Measurements from ENCODE around the gene UPK3BL2.
"Not testable (repeated sequence)": the region's sequence is repeated elsewhere in the genome, so short reads cannot be mapped to it uniquely, and the experiment has no call there.

Gene UPK3BL2

GRCh38 chr7:102543596-102543995 is at the start of gene UPK3BL2:
TSS of gene UPK3BL2 (minus strand) at chr7:102543696. CDS start at chr7:102543636, 60 bp downstream.
- not testable (repeated sequence) for DNase-seq (ENCODE audit: low spot score)

GRCh38 chr7:102592477-102593019 is 49.1 kb upstream of the UPK3BL2 start:
- not testable (repeated sequence) for DNase-seq (ENCODE audit: low spot score)

GRCh38 chr7:102589857-102590256 is 46.4 kb upstream of the UPK3BL2 start:
- DNase-seq (ENCODE audit: low spot score) = not testable (repeated sequence)

- not testable (repeated sequence) for DNase-seq (ENCODE audit: low spot score)
Measured at GRCh38 chr7:102583495-102583894, 40.0 kb upstream of the UPK3BL2 start.

GRCh38 chr7:102581722-102582121 is 38.2 kb upstream of the UPK3BL2 start:
- not testable (repeated sequence) for DNase-seq (ENCODE audit: low spot score)

GRCh38 chr7:102578486-102578885 is 35.0 kb upstream of the UPK3BL2 start:
- not testable (repeated sequence) for DNase-seq (ENCODE audit: low spot score)

- DNase-seq (ENCODE audit: low spot score) = peak; percentile 1
Measured at GRCh38 chr7:102577315-102578240, 34.1 kb upstream of the UPK3BL2 start.

- DNase-seq (ENCODE audit: low spot score) = not testable (repeated sequence)
Measured at GRCh38 chr7:102576363-102576762, 32.9 kb upstream of the UPK3BL2 start.

GRCh38 chr7:102574607-102575006 is 31.1 kb upstream of the UPK3BL2 start:
- not testable (repeated sequence) for DNase-seq (ENCODE audit: low spot score)

GRCh38 chr7:102572261-102573239 is 29.1 kb upstream of the UPK3BL2 start, which contains the start of gene POLR2J3:
TSS of gene POLR2J3 (minus strand) at chr7:102572583. CDS start at chr7:102572521, 62 bp downstream.
- DNase-seq (ENCODE audit: low spot score) = peak; percentile 100

- DNase-seq (ENCODE audit: low spot score) = peak; percentile 25
Measured at GRCh38 chr7:102568620-102569019, 25.1 kb upstream of the UPK3BL2 start.

GRCh38 chr7:102550808-102551422 is 7.4 kb upstream of the UPK3BL2 start, which contains the start of gene SPDYE2:
TSS of gene SPDYE2 (plus strand) at chr7:102551226. CDS start at chr7:102553256, 2,030 bp downstream.
- DNase-seq (ENCODE audit: low spot score) = not testable (repeated sequence)

GRCh38 chr7:102546353-102546752 is 2.9 kb upstream of the UPK3BL2 start:
- not testable (repeated sequence) for DNase-seq (ENCODE audit: low spot score)

GRCh38 chr7:102545288-102545687 is 1.8 kb upstream of the UPK3BL2 start:
- DNase-seq (ENCODE audit: low spot score) = not testable (repeated sequence)

GRCh38 chr7:102544372-102544771 is 876 bp upstream of the UPK3BL2 start:
- DNase-seq (ENCODE audit: low spot score) = not testable (repeated sequence)

- DNase-seq (ENCODE audit: low spot score) = not testable (repeated sequence)
Measured at GRCh38 chr7:102542771-102543170, 725 bp downstream of the UPK3BL2 start.

GRCh38 chr7:102542083-102542482 is 1.4 kb downstream of the UPK3BL2 start:
- DNase-seq (ENCODE audit: low spot score) = not testable (repeated sequence)

- not testable (repeated sequence) for DNase-seq (ENCODE audit: low spot score)
Measured at GRCh38 chr7:102540604-102541003, 2.9 kb downstream of the UPK3BL2 start.

- DNase-seq (ENCODE audit: low spot score) = peak; percentile 37
Measured at GRCh38 chr7:102535062-102535615, 8.4 kb downstream of the UPK3BL2 start.

- DNase-seq (ENCODE audit: low spot score) = not testable (repeated sequence)
Measured at GRCh38 chr7:102532127-102532526, 11.4 kb downstream of the UPK3BL2 start.

GRCh38 chr7:102531583-102531982 is 11.9 kb downstream of the UPK3BL2 start:
- not testable (repeated sequence) for DNase-seq (ENCODE audit: low spot score)

Measured in left forelimb (tissue), 1 donor.